EL (cell line): ENCODE data around the gene SPRED2.
A peak's percentile ranks its signal among the peaks of the same experiment; 100 is the strongest.

ENCODE experiments used
- DNase-seq: peaks from one replicate; pipeline ENCODE4 v3.0.0-alpha.2; 2016

SPRED2 gene

GRCh38 chr2:65432227-65433190 is at the start of gene SPRED2:
Gene SPRED2 (minus strand): TSS chr2:65432599. CDS start chr2:65431987, 612 bp downstream.
- peak; percentile 97 for DNase-seq

DNA sequence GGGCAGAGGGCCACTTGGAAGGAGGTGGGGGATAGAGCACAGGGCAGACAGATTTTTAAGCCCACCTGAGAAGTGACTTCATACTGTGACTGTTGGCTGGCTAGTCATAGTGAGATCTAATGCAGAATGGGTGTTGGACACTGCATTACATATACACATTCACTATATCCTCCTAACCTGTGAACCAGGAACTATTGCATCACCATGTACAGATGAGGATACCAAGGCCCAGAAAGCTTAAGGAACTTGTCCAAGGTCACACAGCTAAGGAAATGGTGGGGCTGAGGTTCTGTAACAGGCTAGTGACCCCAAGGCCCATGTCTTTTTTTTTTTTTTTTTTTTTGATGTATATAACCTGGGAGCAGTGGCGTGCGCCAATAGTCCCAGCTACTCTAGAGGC is 49.6 kb upstream of the SPRED2 start:
- DNase-seq, result no peak

GRCh38 chr2:65479524-65479923 is 47.1 kb upstream of the SPRED2 start:
- no peak for DNase-seq

DNA sequence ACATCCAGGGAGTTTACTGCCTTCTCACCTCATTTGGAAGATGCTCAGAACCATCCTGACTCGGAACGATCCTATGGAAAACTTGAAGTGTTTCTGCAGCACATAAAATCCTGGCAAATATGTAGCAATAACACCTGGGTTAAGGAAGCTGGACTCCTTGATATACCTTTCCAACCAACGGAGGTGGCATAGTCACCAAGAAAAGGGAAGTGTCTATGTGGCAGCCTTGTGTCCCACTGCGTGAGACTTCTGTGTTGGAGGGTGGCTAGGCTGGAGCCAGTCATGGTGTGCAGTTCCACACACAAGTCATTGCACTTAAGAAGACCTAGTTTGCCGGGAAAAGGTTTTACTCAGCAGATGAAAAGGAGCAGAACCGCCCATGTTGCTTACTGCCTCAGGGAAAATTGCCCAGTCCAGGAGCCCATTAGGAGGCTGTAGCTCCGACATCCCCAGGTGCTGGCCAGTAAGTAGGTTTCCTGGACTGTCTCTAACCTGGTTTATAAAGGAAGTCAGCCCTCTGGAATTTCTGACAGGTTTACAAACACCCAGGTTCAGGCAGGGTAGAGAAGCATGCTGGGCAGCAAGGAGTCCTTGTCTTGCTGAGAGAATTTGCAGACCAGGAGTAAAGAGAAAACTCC is 46.2 kb upstream of the SPRED2 start:
- DNase-seq, result no peak

DNA sequence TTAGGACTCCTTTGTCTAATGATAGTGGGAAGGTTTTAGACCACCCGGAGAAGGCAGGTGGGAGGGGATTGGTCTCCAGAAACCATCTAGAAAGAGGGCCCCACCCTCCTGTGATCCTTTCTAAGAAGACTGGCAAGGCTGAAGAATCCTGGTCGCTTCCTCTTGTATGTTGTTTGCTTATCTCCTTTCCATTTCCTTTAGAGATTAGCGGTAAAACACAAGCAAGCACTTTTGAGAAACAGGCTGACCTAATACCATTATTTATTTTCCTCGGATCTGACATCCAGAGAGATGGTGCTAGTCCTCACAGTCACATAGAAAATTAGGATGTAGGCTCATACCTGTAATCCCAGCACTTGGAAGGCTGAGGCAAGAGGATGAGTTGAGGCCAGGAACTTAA is 45.2 kb upstream of the SPRED2 start:
- DNase-seq, result no peak

DNA sequence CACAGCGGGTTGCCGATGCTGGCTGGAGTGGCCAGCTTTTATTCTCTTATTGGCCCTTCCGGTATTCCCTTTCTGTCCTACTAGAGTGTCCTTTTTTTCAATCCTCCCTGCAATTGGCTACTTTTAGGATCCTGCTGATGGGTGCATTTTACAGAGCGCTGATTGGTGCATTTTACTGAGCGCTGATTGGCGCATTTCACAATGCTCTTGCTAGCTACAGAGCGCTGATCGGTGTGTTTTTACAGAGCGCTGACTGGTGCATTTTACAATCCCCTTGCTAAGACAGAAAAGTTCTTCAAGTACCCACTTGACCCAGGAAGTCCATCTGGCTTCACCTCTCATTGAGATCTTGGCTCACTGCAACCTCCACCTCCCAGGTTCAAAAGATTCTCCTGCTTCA is 44.4 kb upstream of the SPRED2 start:
- no peak for DNase-seq

- no peak for DNase-seq
These were observed 42.6 kb upstream of the SPRED2 start for GRCh38 chr2:65475000-65475399.

GRCh38 chr2:65473045-65473444 is 40.6 kb upstream of the SPRED2 start:
- no peak for DNase-seq

GRCh38 chr2:65471409-65471808 is 39.0 kb upstream of the SPRED2 start:
- no peak for DNase-seq

DNA sequence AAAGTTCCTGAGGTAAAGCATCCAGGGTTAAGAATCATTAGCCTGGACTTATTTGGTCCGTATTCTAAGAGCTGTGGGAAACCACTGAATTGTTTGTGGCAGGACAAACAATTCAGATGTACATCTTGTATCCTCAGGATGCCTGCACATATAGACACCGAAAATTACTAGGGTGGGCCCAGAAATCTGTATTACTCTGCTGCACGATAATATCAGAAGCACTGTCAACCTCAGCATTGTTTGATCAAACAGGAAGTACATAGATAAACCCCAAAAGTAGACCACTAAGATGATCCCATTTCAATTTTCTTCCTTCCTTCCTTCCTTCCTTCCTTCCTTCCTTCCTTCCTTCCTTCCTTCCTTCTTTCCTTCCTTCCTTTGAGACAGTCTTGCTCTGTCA is 34.2 kb upstream of the SPRED2 start:
- DNase-seq, result no peak

DNA sequence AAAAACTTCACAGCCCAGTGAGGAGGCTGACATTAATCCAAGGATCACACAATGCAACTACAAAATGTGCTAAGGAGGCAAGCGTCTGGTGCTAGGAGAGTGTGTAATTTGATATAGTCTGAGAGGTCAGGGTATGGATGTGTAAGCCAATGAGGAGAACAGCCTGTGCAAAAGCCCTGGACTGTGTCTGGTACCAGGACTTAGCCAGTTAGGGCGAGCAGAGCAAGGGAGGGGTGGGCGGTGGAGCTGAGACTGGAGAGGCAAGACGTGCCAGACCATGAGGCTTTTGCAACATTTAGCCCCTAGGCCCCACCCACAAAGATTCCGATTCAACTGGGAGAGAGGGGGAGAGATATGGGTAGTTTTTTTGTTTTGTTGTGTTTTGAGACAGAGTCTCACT is 33.5 kb upstream of the SPRED2 start:
- DNase-seq, result no peak

- no peak for DNase-seq
These were observed 32.7 kb upstream of the SPRED2 start for GRCh38 chr2:65465124-65465523.

DNA sequence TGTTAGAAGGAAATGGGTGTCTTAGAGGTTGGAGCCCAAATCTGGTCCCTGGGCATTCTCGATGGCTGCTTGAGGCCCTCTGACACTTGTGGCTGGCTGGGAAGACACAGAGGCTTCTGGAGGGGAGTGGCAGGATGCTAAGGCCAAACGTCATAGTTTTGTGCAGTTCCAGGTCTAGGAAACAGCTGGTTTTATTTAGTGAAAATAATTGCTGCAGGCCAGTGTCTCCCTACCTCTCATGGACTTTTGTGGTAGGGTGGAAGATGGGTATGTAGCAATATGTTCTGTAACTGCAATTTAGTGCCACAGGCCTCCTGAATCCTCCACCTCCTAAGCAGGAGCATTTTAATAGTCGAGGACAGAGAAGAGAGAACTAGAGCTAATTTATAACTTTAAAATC is 32.2 kb upstream of the SPRED2 start:
- peak; percentile 14 for DNase-seq

GRCh38 chr2:65458999-65459398 is 26.6 kb upstream of the SPRED2 start:
- peak; percentile 16 for DNase-seq

DNA sequence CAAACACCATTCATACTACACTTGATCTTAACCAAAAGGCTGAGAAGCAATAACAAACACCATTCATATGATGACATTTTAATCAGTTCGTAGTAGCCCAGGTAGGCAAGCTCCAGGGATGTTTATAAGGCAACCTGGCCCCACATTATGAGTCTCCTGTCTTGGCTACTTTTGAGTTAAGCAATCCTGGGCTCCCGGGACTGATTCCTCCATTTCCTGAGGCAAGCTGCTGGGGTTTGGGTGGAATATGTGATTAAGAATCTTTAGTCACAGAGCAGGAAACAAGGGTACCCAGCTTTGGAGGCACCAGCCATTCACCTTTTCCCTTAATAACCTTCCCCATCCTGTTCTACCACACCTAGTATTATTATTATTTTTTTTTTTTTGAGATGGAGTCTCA is 24.5 kb upstream of the SPRED2 start:
- DNase-seq, result peak; percentile 12

DNA sequence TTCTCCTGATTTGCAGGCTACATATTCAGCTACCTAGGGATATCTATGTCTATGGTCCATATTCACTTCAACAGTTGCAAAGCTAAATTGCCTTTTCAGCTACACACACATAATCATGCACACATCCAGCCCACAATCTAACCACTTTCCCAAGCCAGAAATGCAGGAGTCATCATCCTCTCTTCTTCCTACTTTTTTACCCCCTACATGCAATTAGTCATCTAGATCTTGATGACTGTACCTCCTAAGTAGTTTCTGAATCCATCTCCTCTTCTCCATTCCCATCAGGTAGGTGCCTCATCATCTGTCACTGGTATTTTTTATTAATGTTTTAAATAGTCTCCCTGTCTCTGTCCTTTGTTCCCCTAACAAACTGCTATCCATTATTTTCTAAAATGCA is 23.7 kb upstream of the SPRED2 start:
- peak; percentile 74 for DNase-seq

- peak; percentile 53 for DNase-seq
These were observed 21.5 kb upstream of the SPRED2 start for GRCh38 chr2:65453916-65454315.

GRCh38 chr2:65452150-65452895 is 19.9 kb upstream of the SPRED2 start:
- DNase-seq, result no peak

DNA sequence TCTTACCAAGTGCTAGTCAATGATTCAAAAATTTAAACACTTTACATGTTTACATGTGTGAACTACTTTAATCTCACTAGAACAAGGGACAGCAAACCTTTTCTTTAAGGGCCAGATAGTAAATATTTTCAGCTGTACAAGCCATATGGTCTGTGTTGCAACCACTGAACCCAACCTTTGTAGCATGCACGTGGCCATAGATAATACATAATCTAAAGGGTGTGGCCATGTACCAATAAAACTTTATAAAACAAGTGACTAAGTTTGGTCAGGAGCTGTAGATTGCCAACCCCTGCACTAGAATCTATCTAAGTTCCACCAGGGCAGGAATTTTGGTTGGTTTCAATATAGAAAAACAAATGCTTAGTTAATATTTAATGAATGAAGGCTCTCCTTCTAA is 18.4 kb upstream of the SPRED2 start:
- no peak for DNase-seq

DNA sequence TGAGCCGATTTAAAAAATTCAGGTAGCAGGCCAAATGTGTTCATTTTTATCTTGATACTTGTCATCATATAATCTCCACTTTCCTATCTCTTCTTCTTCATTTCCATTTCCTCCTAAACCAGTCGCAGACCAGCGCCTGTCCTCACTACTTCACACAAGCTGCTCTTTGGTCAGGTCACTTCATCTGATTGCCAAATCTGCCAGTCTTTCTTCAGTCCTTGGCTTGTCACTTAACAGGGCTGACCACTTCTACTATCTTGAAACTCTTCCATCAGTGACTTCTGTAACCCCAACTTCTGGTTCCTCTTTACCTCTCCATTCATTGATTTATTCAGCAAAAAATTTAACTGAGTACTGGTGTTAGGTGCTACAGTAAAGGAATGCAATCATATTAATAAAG is 18.0 kb upstream of the SPRED2 start:
- no peak for DNase-seq

DNA sequence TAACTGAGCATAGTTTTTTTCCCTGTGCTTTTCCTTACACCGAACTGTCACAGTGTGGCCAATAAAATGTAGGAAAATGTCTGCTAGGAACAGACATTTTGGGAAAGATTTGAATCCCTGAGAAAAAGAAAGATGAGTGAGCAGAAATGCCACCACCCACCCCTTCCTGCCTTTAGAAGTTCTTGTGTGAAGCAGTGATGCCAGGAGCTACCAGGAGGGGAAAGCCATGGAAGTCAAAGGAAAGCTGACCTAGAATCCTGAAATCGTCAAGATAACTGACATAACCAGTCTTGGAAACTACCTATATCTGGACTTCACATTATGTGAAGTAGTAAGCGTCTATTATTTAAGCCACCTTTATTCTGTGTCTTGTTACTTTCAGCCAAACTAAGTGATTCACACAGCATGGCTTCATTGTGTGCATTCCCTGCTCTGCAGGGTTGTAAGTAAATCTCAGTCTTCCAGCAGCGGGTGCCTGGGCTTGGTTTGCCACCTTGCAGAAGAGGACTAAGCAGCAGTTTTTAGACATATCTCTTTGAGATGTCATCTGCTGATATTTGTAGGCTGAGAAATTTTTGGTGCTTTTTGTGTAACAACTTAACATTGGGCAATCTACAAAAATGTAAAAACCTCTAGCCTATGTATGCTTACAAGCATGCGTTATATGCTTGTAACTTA is 11.2 kb upstream of the SPRED2 start:
- DNase-seq, result no peak

GRCh38 chr2:65442420-65443020 is 10.1 kb upstream of the SPRED2 start:
- no peak for DNase-seq
